ENCODE results near the gene CLCA4. TPM values are rescaled to one million over a fixed set of nuclear protein-coding genes. Genes with fewer than 3 reads are reported as not detected.

Gene CLCA4
- total RNA-seq, 1 experiment from 2014 or later: 0.08 TPM

DNA sequence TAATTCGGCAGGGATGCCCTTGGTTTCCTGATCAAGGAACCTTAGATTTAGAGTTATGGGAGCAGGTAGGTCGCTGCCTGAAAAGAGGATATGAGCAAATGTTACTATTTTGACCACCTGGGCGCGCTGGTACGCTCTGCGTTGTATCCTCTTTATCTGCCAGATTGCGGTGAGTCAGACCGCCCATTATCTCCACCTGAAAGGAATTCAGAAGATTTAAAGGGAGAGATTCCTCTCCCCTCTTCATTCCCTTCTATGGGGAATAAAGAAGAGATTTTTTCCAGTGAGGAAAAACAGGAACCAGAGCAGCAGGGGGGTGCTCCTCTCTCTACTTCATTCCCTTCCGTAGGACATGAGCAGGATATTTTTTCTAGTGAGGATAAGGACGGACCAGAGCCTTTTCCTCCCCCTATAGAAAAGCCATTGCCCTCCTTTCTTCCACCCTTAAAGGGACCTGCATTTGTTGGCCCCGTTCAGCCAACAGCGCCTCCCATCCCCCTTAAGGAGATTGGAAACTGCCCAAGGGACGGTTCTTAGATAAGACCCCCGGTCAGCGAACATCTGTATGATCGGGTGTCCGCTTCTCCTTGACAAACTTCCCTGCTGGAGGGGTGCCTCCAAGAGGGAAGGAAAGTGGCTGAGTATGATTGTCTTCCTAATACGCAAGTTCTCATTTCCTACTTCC lies 44.0 kb upstream of the CLCA4 start:
- no peaks in the 10 kb centered on the region for H3K9me3 ChIP-seq (ENCODE audit: control insufficient read depth, insufficient read depth, low read depth, low read length)
- H3K27me3 ChIP-seq (ENCODE audit: control insufficient read depth, insufficient read depth, low read length): peaks cover 15% of the 10 kb centered on the region
- H3K4me1 ChIP-seq (ENCODE audit: control insufficient read depth, insufficient read depth, low read length): peaks cover 4% of the 10 kb centered on the region; the same call in 1 of the 2 replicates
- BruUV-seq (replicated peaks): no TSS peak
- peak overlapping the region in 1 of 2 experiments; percentile 16; a peak in 2 of 4 replicates for H3K4me3 ChIP-seq (ENCODE audit: low read depth in 2 of 2, low read length in 2 of 2)
- TF ChIP-seq SIN3A (IDR thresholded peaks at IDR 0.05; ENCODE audit: borderline replicate concordance, insufficient read depth, low read depth, low read length) (no peak), POLR2AphosphoS5 (IDR thresholded peaks at IDR 0.05; ENCODE audit: low read depth, low read length) (no peak), TCF7L2 (IDR thresholded peaks at IDR 0.05; ENCODE audit: low read depth, low read length) (no peak)
- TF ChIP-seq, protein P1, sequence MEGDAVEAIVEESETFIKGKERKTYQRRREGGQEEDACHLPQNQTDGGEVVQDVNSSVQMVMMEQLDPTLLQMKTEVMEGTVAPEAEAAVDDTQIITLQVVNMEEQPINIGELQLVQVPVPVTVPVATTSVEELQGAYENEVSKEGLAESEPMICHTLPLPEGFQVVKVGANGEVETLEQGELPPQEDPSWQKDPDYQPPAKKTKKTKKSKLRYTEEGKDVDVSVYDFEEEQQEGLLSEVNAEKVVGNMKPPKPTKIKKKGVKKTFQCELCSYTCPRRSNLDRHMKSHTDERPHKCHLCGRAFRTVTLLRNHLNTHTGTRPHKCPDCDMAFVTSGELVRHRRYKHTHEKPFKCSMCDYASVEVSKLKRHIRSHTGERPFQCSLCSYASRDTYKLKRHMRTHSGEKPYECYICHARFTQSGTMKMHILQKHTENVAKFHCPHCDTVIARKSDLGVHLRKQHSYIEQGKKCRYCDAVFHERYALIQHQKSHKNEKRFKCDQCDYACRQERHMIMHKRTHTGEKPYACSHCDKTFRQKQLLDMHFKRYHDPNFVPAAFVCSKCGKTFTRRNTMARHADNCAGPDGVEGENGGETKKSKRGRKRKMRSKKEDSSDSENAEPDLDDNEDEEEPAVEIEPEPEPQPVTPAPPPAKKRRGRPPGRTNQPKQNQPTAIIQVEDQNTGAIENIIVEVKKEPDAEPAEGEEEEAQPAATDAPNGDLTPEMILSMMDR (IDR thresholded peaks at IDR 0.05): no peak
- TF ChIP-seq, protein P2, sequence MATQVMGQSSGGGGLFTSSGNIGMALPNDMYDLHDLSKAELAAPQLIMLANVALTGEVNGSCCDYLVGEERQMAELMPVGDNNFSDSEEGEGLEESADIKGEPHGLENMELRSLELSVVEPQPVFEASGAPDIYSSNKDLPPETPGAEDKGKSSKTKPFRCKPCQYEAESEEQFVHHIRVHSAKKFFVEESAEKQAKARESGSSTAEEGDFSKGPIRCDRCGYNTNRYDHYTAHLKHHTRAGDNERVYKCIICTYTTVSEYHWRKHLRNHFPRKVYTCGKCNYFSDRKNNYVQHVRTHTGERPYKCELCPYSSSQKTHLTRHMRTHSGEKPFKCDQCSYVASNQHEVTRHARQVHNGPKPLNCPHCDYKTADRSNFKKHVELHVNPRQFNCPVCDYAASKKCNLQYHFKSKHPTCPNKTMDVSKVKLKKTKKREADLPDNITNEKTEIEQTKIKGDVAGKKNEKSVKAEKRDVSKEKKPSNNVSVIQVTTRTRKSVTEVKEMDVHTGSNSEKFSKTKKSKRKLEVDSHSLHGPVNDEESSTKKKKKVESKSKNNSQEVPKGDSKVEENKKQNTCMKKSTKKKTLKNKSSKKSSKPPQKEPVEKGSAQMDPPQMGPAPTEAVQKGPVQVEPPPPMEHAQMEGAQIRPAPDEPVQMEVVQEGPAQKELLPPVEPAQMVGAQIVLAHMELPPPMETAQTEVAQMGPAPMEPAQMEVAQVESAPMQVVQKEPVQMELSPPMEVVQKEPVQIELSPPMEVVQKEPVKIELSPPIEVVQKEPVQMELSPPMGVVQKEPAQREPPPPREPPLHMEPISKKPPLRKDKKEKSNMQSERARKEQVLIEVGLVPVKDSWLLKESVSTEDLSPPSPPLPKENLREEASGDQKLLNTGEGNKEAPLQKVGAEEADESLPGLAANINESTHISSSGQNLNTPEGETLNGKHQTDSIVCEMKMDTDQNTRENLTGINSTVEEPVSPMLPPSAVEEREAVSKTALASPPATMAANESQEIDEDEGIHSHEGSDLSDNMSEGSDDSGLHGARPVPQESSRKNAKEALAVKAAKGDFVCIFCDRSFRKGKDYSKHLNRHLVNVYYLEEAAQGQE (IDR thresholded peaks at IDR 0.05; ENCODE audit: insufficient read depth in 1 of 2, low read depth in 2 of 2, low read length in 1 of 2): no peak
- intact Hi-C loops (cut with micrococcal nuclease; ENCODE audit: unreplicated experiment) (loop anchor here (1.0 kb wide), 1 partner anchor 123 kb away; no protein-coding TSS in a partner anchor), in situ Hi-C loops (cut with HindIII; ENCODE audit: low pct_unique_long_range_greater_than_20kb, low sequenced_read_pairs) (no loop called here)
- ATAC-seq (peak; percentile 30; the same call in 1 of the 2 replicates), DNase-seq (ENCODE audit: low read depth, low spot score) (no peak)
- ChIA-PET CTCF (interaction anchor here (1.1 kb wide), 1 partner anchor 29 kb away, joined by 3 read pairs; no protein-coding TSS in a partner anchor), POLR2A (no interaction called here)
- H3K36me3 ChIP-seq (ENCODE audit: control insufficient read depth, insufficient read depth, low read length): no peaks in the 10 kb centered on the region
- H3K27ac ChIP-seq (ENCODE audit: low read length): no peak overlapping the region

DNA sequence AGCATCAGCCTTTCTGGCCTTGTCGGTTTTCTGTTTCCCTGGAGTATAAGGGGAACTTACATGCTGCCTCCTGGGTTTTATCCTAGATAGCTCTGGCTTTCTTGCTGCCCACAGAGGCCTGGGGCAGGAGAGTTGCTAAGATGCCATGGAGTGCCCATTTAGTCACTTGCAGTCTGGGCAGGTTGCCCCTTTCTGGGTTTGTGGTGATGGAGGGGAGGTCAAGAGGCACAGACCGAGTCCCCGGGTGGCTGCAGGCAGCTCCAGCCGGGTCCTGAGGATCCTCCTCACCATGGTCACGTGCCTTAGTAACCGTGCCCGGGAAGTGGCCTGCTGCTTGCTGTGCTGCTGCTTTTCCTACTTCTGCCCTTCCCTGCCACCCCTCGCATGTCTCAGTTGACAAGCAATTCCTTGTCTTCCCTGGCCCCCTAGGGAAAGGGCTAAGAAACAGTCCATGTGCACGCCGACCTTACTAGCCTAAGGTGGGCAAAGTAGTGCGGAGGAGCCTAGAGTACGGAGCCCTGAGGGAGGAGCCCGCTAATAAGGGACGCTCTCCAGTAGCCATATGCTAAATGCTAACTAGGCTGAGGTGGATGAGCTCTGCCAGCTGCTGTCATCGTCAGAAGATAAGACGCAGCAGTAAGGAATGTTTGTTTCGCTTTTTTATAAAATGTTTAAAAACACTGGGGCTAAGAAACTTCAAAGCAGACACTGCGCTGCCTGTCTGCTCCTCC lies 43.3 kb upstream of the CLCA4 start:
- no TSS peak for BruUV-seq (replicated peaks)
- Histone ChIP-seq H3K4me1 (ENCODE audit: control insufficient read depth, insufficient read depth, low read length) (peaks cover 4% of the 10 kb centered on the region; the same call in 1 of the 2 replicates), H3K36me3 (ENCODE audit: control insufficient read depth, insufficient read depth, low read length) (no peaks in the 10 kb centered on the region), H3K4me3 (ENCODE audit: low read depth in 2 of 2, low read length in 2 of 2) (no peak overlapping the region), H3K9me3 (ENCODE audit: control insufficient read depth, insufficient read depth, low read depth, low read length) (no peaks in the 10 kb centered on the region), H3K27ac (ENCODE audit: low read length) (no peak overlapping the region), H3K27me3 (ENCODE audit: control insufficient read depth, insufficient read depth, low read length) (peaks cover 12% of the 10 kb centered on the region)
- TF ChIP-seq SIN3A (IDR thresholded peaks at IDR 0.05; ENCODE audit: borderline replicate concordance, insufficient read depth, low read depth, low read length) (no peak), TCF7L2 (IDR thresholded peaks at IDR 0.05; ENCODE audit: low read depth, low read length) (no peak), POLR2AphosphoS5 (IDR thresholded peaks at IDR 0.05; ENCODE audit: low read depth, low read length) (no peak)
- TF ChIP-seq, protein P1 (IDR thresholded peaks at IDR 0.05): no peak
- TF ChIP-seq, protein P2 (IDR thresholded peaks at IDR 0.05; ENCODE audit: insufficient read depth in 1 of 2, low read depth in 2 of 2, low read length in 1 of 2): no peak
- ChIA-PET CTCF (interaction anchor here (0.6 kb wide), 1 partner anchor 411 kb away, joined by 4 read pairs; the partner anchor contains the start of gene SELENOF), POLR2A (no interaction called here)
- ATAC-seq: no peak
- in situ Hi-C loops (cut with HindIII; ENCODE audit: low pct_unique_long_range_greater_than_20kb, low sequenced_read_pairs): no loop called here
- intact Hi-C loops (cut with micrococcal nuclease; ENCODE audit: unreplicated experiment): no loop called here
- DNase-seq (ENCODE audit: low read depth, low spot score): no peak
